VCaP (cell line): ENCODE measurements around the gene WDR86.

Experiments used
- H3K27ac ChIP-seq: fragments of 450-650 bp; 2 replicates; pipeline ENCODE4 v1.5.1; 2017
- CTCF ChIP-seq: fragments of 450-650 bp; conservative IDR thresholded peaks from 2 replicates; pipeline ENCODE4 v1.5.1; 2017; ENCODE audit warnings: mild to moderate bottlenecking, moderate library complexity

The WDR86 gene

GRCh38 chr7:151404216-151405011, 5.4 kb downstream of the WDR86 start:
- H3K27ac ChIP-seq: no peak overlapping the region
- TF ChIP-seq CTCF: no peak

GRCh38 chr7:151403764-151404163, 6.1 kb downstream of the WDR86 start:
- TF ChIP-seq CTCF: no peak
- H3K27ac ChIP-seq: no peak overlapping the region

GRCh38 chr7:151402029-151402835, 7.6 kb downstream of the WDR86 start:
- no peak overlapping the region for H3K27ac ChIP-seq
- TF ChIP-seq CTCF: no peak

- H3K27ac ChIP-seq: no peak overlapping the region
- TF ChIP-seq CTCF: no peak
Observed at GRCh38 chr7:151400626-151401315, 9.1 kb downstream of the WDR86 start.

GRCh38 chr7:151399906-151400305, 9.9 kb downstream of the WDR86 start:
- H3K27ac ChIP-seq: no peak overlapping the region
- TF ChIP-seq CTCF: no peak

GRCh38 chr7:151399305-151399601, 10.6 kb downstream of the WDR86 start:
- no peak for TF ChIP-seq CTCF
- H3K27ac ChIP-seq: no peak overlapping the region
